ENCODE results near the gene GEMIN4.
A peak's percentile ranks its signal among the peaks of the same experiment; 100 is the strongest.
"Not testable (repeated sequence)": the region's sequence is repeated elsewhere in the genome, so short reads cannot be mapped to it uniquely, and the experiment has no call there.

GEMIN4 gene

GRCh38 chr17:790874-791247 is 38.8 kb upstream of the GEMIN4 start:
- H3K9ac ChIP-seq (ENCODE audit: low read depth, low read length); H3K4me1 ChIP-seq (ENCODE audit: insufficient read depth, low read length); H3K27me3 ChIP-seq (ENCODE audit: insufficient read depth, low read length); H3K9me3 ChIP-seq (ENCODE audit: insufficient read depth, low read depth, low read length); H3K27ac ChIP-seq (ENCODE audit: low read length); H3K4me3 ChIP-seq (ENCODE audit: low read length): not testable (repeated sequence)
- peaks cover 57% of the 10 kb centered on the region for H3K36me3 ChIP-seq (ENCODE audit: insufficient read depth, low read depth, low read length)

GRCh38 chr17:789931-790873 is 38.1 kb upstream of the GEMIN4 start:
- not testable (repeated sequence) for H3K27me3 ChIP-seq (ENCODE audit: insufficient read depth, low read length); H3K4me1 ChIP-seq (ENCODE audit: insufficient read depth, low read length); H3K27ac ChIP-seq (ENCODE audit: low read length); H3K9me3 ChIP-seq (ENCODE audit: insufficient read depth, low read depth, low read length); H3K9ac ChIP-seq (ENCODE audit: low read depth, low read length); H3K4me3 ChIP-seq (ENCODE audit: low read length)
- peaks cover 63% of the 10 kb centered on the region for H3K36me3 ChIP-seq (ENCODE audit: insufficient read depth, low read depth, low read length)

- Histone ChIP-seq H3K27ac (ENCODE audit: low read length) (no peak overlapping the region), H3K9ac (ENCODE audit: low read depth, low read length) (no peak overlapping the region), H3K4me3 (ENCODE audit: low read length) (no peak overlapping the region), H3K27me3 (ENCODE audit: insufficient read depth, low read length) (no peaks in the 10 kb centered on the region), H3K36me3 (ENCODE audit: insufficient read depth, low read depth, low read length) (peaks cover 72% of the 10 kb centered on the region), H3K4me1 (ENCODE audit: insufficient read depth, low read length) (no peaks in the 10 kb centered on the region), H3K9me3 (ENCODE audit: insufficient read depth, low read depth, low read length) (no peaks in the 10 kb centered on the region)
Observed at GRCh38 chr17:789160-789840, 37.2 kb upstream of the GEMIN4 start.

GRCh38 chr17:788551-788950 is 36.5 kb upstream of the GEMIN4 start:
- Histone ChIP-seq H3K4me3 (ENCODE audit: low read length) (no peak overlapping the region), H3K36me3 (ENCODE audit: insufficient read depth, low read depth, low read length) (peaks cover 79% of the 10 kb centered on the region), H3K27me3 (ENCODE audit: insufficient read depth, low read length) (no peaks in the 10 kb centered on the region), H3K4me1 (ENCODE audit: insufficient read depth, low read length) (no peaks in the 10 kb centered on the region), H3K27ac (ENCODE audit: low read length) (no peak overlapping the region), H3K9ac (ENCODE audit: low read depth, low read length) (no peak overlapping the region), H3K9me3 (ENCODE audit: insufficient read depth, low read depth, low read length) (no peaks in the 10 kb centered on the region)

GRCh38 chr17:787641-788221 is 35.7 kb upstream of the GEMIN4 start:
- no peak overlapping the region for H3K27ac ChIP-seq (ENCODE audit: low read length)
- no peak overlapping the region for H3K4me3 ChIP-seq (ENCODE audit: low read length)
- no peak overlapping the region for H3K9ac ChIP-seq (ENCODE audit: low read depth, low read length)
- no peaks in the 10 kb centered on the region for H3K9me3 ChIP-seq (ENCODE audit: insufficient read depth, low read depth, low read length)
- H3K27me3 ChIP-seq (ENCODE audit: insufficient read depth, low read length), result no peaks in the 10 kb centered on the region
- peaks cover 78% of the 10 kb centered on the region for H3K36me3 ChIP-seq (ENCODE audit: insufficient read depth, low read depth, low read length)
- no peaks in the 10 kb centered on the region for H3K4me1 ChIP-seq (ENCODE audit: insufficient read depth, low read length)

GRCh38 chr17:785901-786300 is 33.8 kb upstream of the GEMIN4 start:
- not testable (repeated sequence) for H3K4me3 ChIP-seq (ENCODE audit: low read length); H3K27ac ChIP-seq (ENCODE audit: low read length); H3K9ac ChIP-seq (ENCODE audit: low read depth, low read length); H3K4me1 ChIP-seq (ENCODE audit: insufficient read depth, low read length); H3K9me3 ChIP-seq (ENCODE audit: insufficient read depth, low read depth, low read length); H3K27me3 ChIP-seq (ENCODE audit: insufficient read depth, low read length)
- peaks cover 60% of the 10 kb centered on the region for H3K36me3 ChIP-seq (ENCODE audit: insufficient read depth, low read depth, low read length)

GRCh38 chr17:784143-784542 is 32.1 kb upstream of the GEMIN4 start:
- no peak overlapping the region for H3K9ac ChIP-seq (ENCODE audit: low read depth, low read length)
- H3K4me1 ChIP-seq (ENCODE audit: insufficient read depth, low read length), result no peaks in the 10 kb centered on the region
- no peaks in the 10 kb centered on the region for H3K27me3 ChIP-seq (ENCODE audit: insufficient read depth, low read length)
- H3K9me3 ChIP-seq (ENCODE audit: insufficient read depth, low read depth, low read length), result no peaks in the 10 kb centered on the region
- H3K27ac ChIP-seq (ENCODE audit: low read length), result no peak overlapping the region
- H3K36me3 ChIP-seq (ENCODE audit: insufficient read depth, low read depth, low read length), result peaks cover 47% of the 10 kb centered on the region
- H3K4me3 ChIP-seq (ENCODE audit: low read length), result peak overlapping the region; percentile 95; the same call in 1 of the 2 replicates

- peak within 1 kb of the TSS; percentile 95 for H3K9ac ChIP-seq (ENCODE audit: low read depth, low read length)
- H3K27ac ChIP-seq (ENCODE audit: low read length), result peak within 1 kb of the TSS; percentile 43
- H3K4me3 ChIP-seq (ENCODE audit: low read length), result peak within 1 kb of the TSS; percentile 95
- no peaks in the 10 kb centered on the region for H3K9me3 ChIP-seq (ENCODE audit: insufficient read depth, low read depth, low read length)
- H3K4me1 ChIP-seq (ENCODE audit: insufficient read depth, low read length), result no peaks in the 10 kb centered on the region
- peaks cover 47% of the 10 kb centered on the region for H3K36me3 ChIP-seq (ENCODE audit: insufficient read depth, low read depth, low read length)
- H3K27me3 ChIP-seq (ENCODE audit: insufficient read depth, low read length), result no peaks in the 10 kb centered on the region
Observed at GRCh38 chr17:781805-782731, 30.0 kb upstream of the GEMIN4 start, which contains the start of the genes GLOD4 and MRM3. Gene GLOD4, minus strand, starts transcription at chr17:782280. Its CDS starts 25 bp downstream, at chr17:782255. Gene MRM3, plus strand, starts transcription at chr17:782353. Its CDS starts 26 bp downstream, at chr17:782379.

- H3K36me3 ChIP-seq (ENCODE audit: insufficient read depth, low read depth, low read length), result peaks cover 55% of the 10 kb centered on the region
- no peaks in the 10 kb centered on the region for H3K4me1 ChIP-seq (ENCODE audit: insufficient read depth, low read length)
- no peak overlapping the region for H3K4me3 ChIP-seq (ENCODE audit: low read length)
- H3K27ac ChIP-seq (ENCODE audit: low read length), result no peak overlapping the region
- no peak overlapping the region for H3K9ac ChIP-seq (ENCODE audit: low read depth, low read length)
- no peaks in the 10 kb centered on the region for H3K9me3 ChIP-seq (ENCODE audit: insufficient read depth, low read depth, low read length)
- H3K27me3 ChIP-seq (ENCODE audit: insufficient read depth, low read length), result no peaks in the 10 kb centered on the region
Observed at GRCh38 chr17:778096-778495, 26.0 kb upstream of the GEMIN4 start.

GRCh38 chr17:774313-774584 is 22.2 kb upstream of the GEMIN4 start:
- Histone ChIP-seq H3K36me3 (ENCODE audit: insufficient read depth, low read depth, low read length) (peaks cover 90% of the 10 kb centered on the region), H3K9me3 (ENCODE audit: insufficient read depth, low read depth, low read length) (no peaks in the 10 kb centered on the region), H3K9ac (ENCODE audit: low read depth, low read length) (no peak overlapping the region), H3K27me3 (ENCODE audit: insufficient read depth, low read length) (no peaks in the 10 kb centered on the region), H3K4me3 (ENCODE audit: low read length) (no peak overlapping the region), H3K27ac (ENCODE audit: low read length) (no peak overlapping the region), H3K4me1 (ENCODE audit: insufficient read depth, low read length) (no peaks in the 10 kb centered on the region)
